ENCODE measurements around the gene PRPF31. TPM values are rescaled to one million over a fixed set of nuclear protein-coding genes. Genes with fewer than 3 reads are reported as not detected.

Gene PRPF31
- total RNA-seq, 2 experiments from 2014 or later: 47.8 to 53.0 TPM

DNA sequence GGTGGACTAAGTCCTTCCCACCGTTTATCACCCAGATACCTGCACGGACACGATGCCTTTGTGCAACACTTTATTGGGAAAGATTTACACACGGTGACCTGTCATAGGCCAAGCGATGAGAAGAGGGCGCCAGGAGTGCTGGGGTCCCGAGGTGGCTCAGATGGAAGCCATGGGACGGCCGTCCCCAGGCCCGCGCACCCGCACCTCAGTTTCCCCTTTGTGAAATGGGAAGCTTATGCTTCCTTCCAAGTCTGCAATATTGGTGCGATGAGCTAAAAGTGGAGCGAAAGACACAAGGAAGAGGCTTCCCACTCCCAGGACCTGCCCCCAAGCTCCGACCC, 57.8 kb downstream of the PRPF31 start:
- no peak for DNase-seq (ENCODE audit: low spot score)
- no TSS peak for BruUV-seq (replicated peaks)
- no peaks in the 10 kb centered on the region for H3K9me3 ChIP-seq (ENCODE audit: low read length)
- no peak overlapping the region for H2AFZ ChIP-seq (ENCODE audit: low read length)
- no peaks in the 10 kb centered on the region for H4K20me1 ChIP-seq (ENCODE audit: insufficient read depth, low read length)
- H3K4me2 ChIP-seq (ENCODE audit: low read length): peak overlapping the region; percentile 30; the same call in 1 of the 2 replicates
- intact Hi-C loops (cut with micrococcal nuclease; ENCODE audit: unreplicated experiment): no loop called here
- H3K9me2 ChIP-seq (ENCODE audit: insufficient read depth, low read length): no peaks in the 10 kb centered on the region
- H3K4me3 ChIP-seq (ENCODE audit: low read depth, low read length, poor library complexity, severe bottlenecking): no peak overlapping the region
- ChIA-PET POLR2A (no interaction called here), CTCF (ENCODE audit: unreplicated experiment) (no interaction called here)
- TF ChIP-seq EZH2phosphoT487 (IDR thresholded peaks at IDR 0.05; ENCODE audit: borderline replicate concordance, low read depth, low read length): no peak
- TF ChIP-seq, protein P1, sequence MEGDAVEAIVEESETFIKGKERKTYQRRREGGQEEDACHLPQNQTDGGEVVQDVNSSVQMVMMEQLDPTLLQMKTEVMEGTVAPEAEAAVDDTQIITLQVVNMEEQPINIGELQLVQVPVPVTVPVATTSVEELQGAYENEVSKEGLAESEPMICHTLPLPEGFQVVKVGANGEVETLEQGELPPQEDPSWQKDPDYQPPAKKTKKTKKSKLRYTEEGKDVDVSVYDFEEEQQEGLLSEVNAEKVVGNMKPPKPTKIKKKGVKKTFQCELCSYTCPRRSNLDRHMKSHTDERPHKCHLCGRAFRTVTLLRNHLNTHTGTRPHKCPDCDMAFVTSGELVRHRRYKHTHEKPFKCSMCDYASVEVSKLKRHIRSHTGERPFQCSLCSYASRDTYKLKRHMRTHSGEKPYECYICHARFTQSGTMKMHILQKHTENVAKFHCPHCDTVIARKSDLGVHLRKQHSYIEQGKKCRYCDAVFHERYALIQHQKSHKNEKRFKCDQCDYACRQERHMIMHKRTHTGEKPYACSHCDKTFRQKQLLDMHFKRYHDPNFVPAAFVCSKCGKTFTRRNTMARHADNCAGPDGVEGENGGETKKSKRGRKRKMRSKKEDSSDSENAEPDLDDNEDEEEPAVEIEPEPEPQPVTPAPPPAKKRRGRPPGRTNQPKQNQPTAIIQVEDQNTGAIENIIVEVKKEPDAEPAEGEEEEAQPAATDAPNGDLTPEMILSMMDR (conservative IDR thresholded peaks at IDR 0.05; ENCODE audit: low read length): no peak
- H3K79me2 ChIP-seq (ENCODE audit: insufficient read depth, low read depth, low read length): no peaks in the 10 kb centered on the region
- peaks cover 5% of the 10 kb centered on the region; the same call in 1 of the 2 replicates for H3K36me3 ChIP-seq (ENCODE audit: insufficient read depth, low read length)
- peaks cover 11% of the 10 kb centered on the region for H3K4me1 ChIP-seq (ENCODE audit: insufficient read depth, low read length, poor library complexity, severe bottlenecking)
- no peak overlapping the region for H3K27ac ChIP-seq (ENCODE audit: low read depth, low read length, poor library complexity, severe bottlenecking)

DNA sequence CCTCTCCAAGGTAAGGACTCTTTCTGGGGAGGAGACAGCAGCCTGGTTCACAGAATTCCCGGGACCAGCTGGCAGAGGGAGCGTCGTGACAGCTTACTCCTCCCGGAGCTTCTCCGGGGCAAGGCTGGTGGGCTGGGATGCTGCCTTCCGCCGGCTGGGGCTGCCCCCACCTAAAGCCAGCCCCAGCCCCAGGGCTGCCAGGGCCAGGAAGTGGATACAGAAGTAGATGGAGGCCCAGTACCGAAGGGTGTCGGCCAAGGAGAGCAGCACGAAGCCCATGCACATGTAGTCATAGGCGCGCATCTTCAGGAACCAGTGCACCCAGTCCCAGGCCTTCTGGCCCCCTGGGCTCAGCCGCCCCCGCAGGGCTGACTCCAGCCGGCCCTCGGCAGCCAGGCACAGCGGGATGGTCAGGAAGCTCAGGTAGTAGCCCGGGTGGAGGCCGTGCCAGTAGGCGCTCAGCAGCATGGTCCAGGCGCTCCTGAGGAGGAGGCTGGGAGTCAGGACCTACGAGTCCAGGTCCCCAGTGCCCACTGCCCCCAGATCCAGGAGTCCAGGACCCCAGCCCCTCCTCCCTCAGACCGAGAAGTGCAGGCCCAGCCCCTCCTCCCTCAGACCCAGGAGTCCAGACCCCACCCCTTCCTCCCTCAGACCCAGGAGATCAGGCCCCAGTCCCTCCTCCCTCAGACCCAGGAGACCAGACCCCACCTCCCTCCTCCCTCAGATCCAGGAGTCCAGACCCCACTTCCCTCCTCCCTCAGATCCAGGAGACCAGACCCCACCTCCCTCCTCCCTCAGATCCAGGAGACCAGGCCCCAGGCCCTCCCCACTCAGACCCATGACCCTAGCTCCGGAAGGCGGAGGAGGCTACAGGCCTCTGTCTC, 58.6 kb downstream of the PRPF31 start:
- ChIA-PET POLR2A (no interaction called here), CTCF (ENCODE audit: unreplicated experiment) (no interaction called here)
- Histone ChIP-seq H3K36me3 (ENCODE audit: insufficient read depth, low read length) (peaks cover 6% of the 10 kb centered on the region; the same call in 1 of the 2 replicates), H3K9me3 (ENCODE audit: low read length) (no peaks in the 10 kb centered on the region), H3K79me2 (ENCODE audit: insufficient read depth, low read depth, low read length) (no peaks in the 10 kb centered on the region), H3K4me2 (ENCODE audit: low read length) (no peak overlapping the region), H3K27ac (ENCODE audit: low read depth, low read length, poor library complexity, severe bottlenecking) (no peak overlapping the region), H3K4me3 (ENCODE audit: low read depth, low read length, poor library complexity, severe bottlenecking) (no peak overlapping the region), H4K20me1 (ENCODE audit: insufficient read depth, low read length) (no peaks in the 10 kb centered on the region), H3K4me1 (ENCODE audit: insufficient read depth, low read length, poor library complexity, severe bottlenecking) (peaks cover 10% of the 10 kb centered on the region), H2AFZ (ENCODE audit: low read length) (no peak overlapping the region), H3K9me2 (ENCODE audit: insufficient read depth, low read length) (no peaks in the 10 kb centered on the region)
- TF ChIP-seq, protein P1 (conservative IDR thresholded peaks at IDR 0.05; ENCODE audit: low read length): no peak
- TF ChIP-seq EZH2phosphoT487 (IDR thresholded peaks at IDR 0.05; ENCODE audit: borderline replicate concordance, low read depth, low read length): no peak
- intact Hi-C loops (cut with micrococcal nuclease; ENCODE audit: unreplicated experiment): no loop called here
- no TSS peak for BruUV-seq (replicated peaks)
- DNase-seq (ENCODE audit: low spot score): no peak

DNA sequence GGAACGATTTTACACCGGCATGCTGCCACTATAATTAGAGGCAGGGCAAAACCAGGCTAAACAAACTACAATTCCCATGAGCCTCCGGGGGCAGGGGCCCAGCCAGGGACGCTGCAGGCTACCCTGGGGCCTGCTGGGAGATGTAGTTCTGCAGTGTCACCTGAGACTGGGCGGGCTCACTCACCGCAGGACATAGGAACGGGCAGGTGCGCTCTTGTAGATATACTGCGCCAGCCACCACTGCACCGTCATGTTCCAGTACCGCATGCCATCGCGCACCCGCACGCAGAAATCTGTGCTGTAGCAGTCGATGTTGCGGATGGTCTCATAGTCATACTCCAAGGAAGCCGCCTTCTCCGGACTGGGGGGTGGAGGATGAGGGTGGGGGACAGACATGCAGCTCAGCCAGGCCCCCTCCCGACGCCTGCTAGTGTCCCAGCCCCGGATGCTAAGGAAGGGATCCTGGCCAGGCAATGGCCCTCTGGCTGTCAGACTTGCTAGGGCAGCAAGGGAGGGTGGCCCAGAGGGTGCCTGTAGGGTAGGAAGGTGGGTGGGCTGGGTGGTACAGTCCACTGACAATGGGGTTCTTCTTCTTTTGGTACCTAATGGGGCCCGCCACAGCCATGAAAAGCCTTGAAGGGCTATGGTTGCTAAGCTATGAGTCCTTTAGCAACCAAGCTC, 63.2 kb downstream of the PRPF31 start:
- TF ChIP-seq, protein P1 (conservative IDR thresholded peaks at IDR 0.05; ENCODE audit: low read length): no peak
- no peak for TF ChIP-seq EZH2phosphoT487 (IDR thresholded peaks at IDR 0.05; ENCODE audit: borderline replicate concordance, low read depth, low read length)
- BruUV-seq (replicated peaks): no TSS peak
- Histone ChIP-seq H3K36me3 (ENCODE audit: insufficient read depth, low read length) (peaks cover 6% of the 10 kb centered on the region; the same call in 1 of the 2 replicates), H3K9me2 (ENCODE audit: insufficient read depth, low read length) (no peaks in the 10 kb centered on the region), H3K4me2 (ENCODE audit: low read length) (no peak overlapping the region), H2AFZ (ENCODE audit: low read length) (no peak overlapping the region), H4K20me1 (ENCODE audit: insufficient read depth, low read length) (no peaks in the 10 kb centered on the region), H3K4me3 (ENCODE audit: low read depth, low read length, poor library complexity, severe bottlenecking) (no peak overlapping the region), H3K79me2 (ENCODE audit: insufficient read depth, low read depth, low read length) (no peaks in the 10 kb centered on the region), H3K27ac (ENCODE audit: low read depth, low read length, poor library complexity, severe bottlenecking) (no peak overlapping the region), H3K4me1 (ENCODE audit: insufficient read depth, low read length, poor library complexity, severe bottlenecking) (peaks cover 10% of the 10 kb centered on the region), H3K9me3 (ENCODE audit: low read length) (no peaks in the 10 kb centered on the region)
- peak; percentile 55 for DNase-seq (ENCODE audit: low spot score)
- CTCF ChIA-PET (ENCODE audit: unreplicated experiment): no interaction called here
- POLR2A ChIA-PET: no interaction called here
- intact Hi-C loops (cut with micrococcal nuclease; ENCODE audit: unreplicated experiment): no loop called here
